A549 (cell line): ENCODE measurements around the gene PITX1. TPM values are rescaled to one million over a fixed set of nuclear protein-coding genes. Genes with fewer than 3 reads are reported as not detected.

Experiments
- ATAC-seq, 2 experiments: fragments of 200-7000 bp in 1 of 2; fragments of >200 bp in 1 of 2; cut with Nextera tagmentation in 1 of 2; cut with Tn5 transposase in 1 of 2; 3 replicates each; pipeline versions ENCODE4 v1.8.0 to v1.9.1; 2018 to 2020; ENCODE audit warnings: mild to moderate bottlenecking in 1 of 2, moderate library complexity in 1 of 2
- CTCF ChIA-PET: fragments of 300-600 bp; sonication (Branson Sonifier 250); formaldehyde crosslinking; extraction: SDS; loops from one replicate; lab custom pipeline; 2021; ENCODE audit warnings: antibody characterized with exemption, inconsistent platforms; lab: Yijun Ruan, JAX
- POLR2A ChIA-PET: fragments of 350-600 bp; formaldehyde crosslinking; extraction: SDS; loops from one replicate; lab custom pipeline; 2021; ENCODE audit warnings: antibody characterized with exemption, inconsistent platforms; lab: Yijun Ruan, JAX
- DNase-seq, 2 experiments: peaks; one replicate each; pipeline versions ENCODE4 v3.0.0 to v3.0.0-alpha.2; 2011 to 2016; ENCODE audit warnings: low read depth in 1 of 2, low spot score in 1 of 2
- FAIRE-seq: peaks from 2 replicates; lab custom pipeline; 2011; peaks lifted over from hg19 to GRCh38; lab: Jason Lieb, UNC
- H3K27ac ChIP-seq, 2 experiments: fragments of >200 bp; sonication (Bioruptor Twin); formaldehyde crosslinking; 3 replicates each; pipeline ENCODE4 v1.5.1; 2016 to 2017
- H3K4me1 ChIP-seq: fragments of >200 bp; sonication (Bioruptor Twin); formaldehyde crosslinking; 3 replicates; pipeline ENCODE4 v1.6.1; 2016
- H3K4me2 ChIP-seq: fragments of >200 bp; sonication (Bioruptor Twin); formaldehyde crosslinking; 3 replicates; pipeline ENCODE4 v1.6.1; 2016
- H3K4me3 ChIP-seq: fragments of >200 bp; sonication (Bioruptor Twin); formaldehyde crosslinking; 3 replicates; pipeline ENCODE4 v1.5.1; 2016
- H3K9me3 ChIP-seq: fragments of >200 bp; sonication (Bioruptor Twin); formaldehyde crosslinking; 3 replicates; pipeline ENCODE4 v1.6.1; 2016
- BHLHE40 ChIP-seq: IDR thresholded peaks from 2 replicates; pipeline ENCODE4 v1.6.1; 2012; ENCODE audit warnings: low read depth, low read length, inconsistent platforms
- CBX2 ChIP-seq: fragments of 200-600 bp; sonication (generic); IDR thresholded peaks from 2 replicates; pipeline ENCODE4 v1.6.1; 2016; ENCODE audit warnings: low read depth, mild to moderate bottlenecking, borderline replicate concordance
- CBX8 ChIP-seq: fragments of 200-600 bp; sonication (generic); IDR thresholded peaks from 2 replicates; pipeline ENCODE4 v1.6.1; 2016
- CHD4 ChIP-seq: fragments of 200-600 bp; sonication (generic); IDR thresholded peaks from 2 replicates; pipeline ENCODE4 v1.6.1; 2016; ENCODE audit warnings: antibody characterized with exemption, mild to moderate bottlenecking, borderline replicate concordance
- EHF ChIP-seq: fragments of 250-450 bp; sonication (Bioruptor Pico); IDR thresholded peaks from 2 replicates; pipeline ENCODE4 v1.5.0; 2020; ENCODE audit warnings: mild to moderate bottlenecking
- EHMT2 ChIP-seq: fragments of 200-600 bp; sonication (generic); IDR thresholded peaks from 2 replicates; pipeline ENCODE4 v1.6.1; 2016; ENCODE audit warnings: antibody characterized with exemption, low read depth, mild to moderate bottlenecking, moderate library complexity
- ELK1 ChIP-seq: fragments of 150-350 bp; IDR thresholded peaks from 2 replicates; pipeline ENCODE4 v1.6.1; 2014; ENCODE audit warnings: low read depth, mild to moderate bottlenecking, low read length
- EP300 ChIP-seq, 2 experiments: fragments of >200 bp; sonication (Bioruptor Twin); formaldehyde crosslinking; IDR thresholded peaks; 2 replicates in 1 of 2; 3 replicates in 1 of 2; pipeline ENCODE4 v1.6.1; 2016 to 2017
- HES2 ChIP-seq: fragments of >200 bp; sonication (Bioruptor Twin); formaldehyde crosslinking; IDR thresholded peaks from 2 replicates; pipeline ENCODE4 v1.6.1; 2016
- HOXB5 ChIP-seq: fragments of 250-450 bp; sonication (Bioruptor Pico); IDR thresholded peaks from 2 replicates; pipeline ENCODE4 v1.5.0; 2020; ENCODE audit warnings: mild to moderate bottlenecking, moderate library complexity
- JUNB ChIP-seq: fragments of >200 bp; sonication (Bioruptor Twin); formaldehyde crosslinking; IDR thresholded peaks from 2 replicates; pipeline ENCODE4 v1.6.1; 2016
- KDM1A ChIP-seq: fragments of 200-600 bp; sonication (generic); IDR thresholded peaks from 2 replicates; pipeline ENCODE4 v1.6.1; 2016; ENCODE audit warnings: low read depth, mild to moderate bottlenecking
- KDM5A ChIP-seq: fragments of 200-600 bp; sonication (generic); IDR thresholded peaks from 2 replicates; pipeline ENCODE4 v1.6.1; 2016; ENCODE audit warnings: antibody characterized with exemption, mild to moderate bottlenecking
- MAFK ChIP-seq: fragments of 450-650 bp; IDR thresholded peaks from 2 replicates; pipeline ENCODE4 v1.6.1; 2014; ENCODE audit not compliant: partially characterized antibody
- NPAS2 ChIP-seq: fragments of 250-450 bp; sonication (Bioruptor Pico); IDR thresholded peaks from 2 replicates; pipeline ENCODE4 v1.8.0; 2022; ENCODE audit warnings: mild to moderate bottlenecking, moderate library complexity, borderline replicate concordance
- NR3C1 ChIP-seq: fragments of >200 bp; sonication (Bioruptor Twin); formaldehyde crosslinking; IDR thresholded peaks from 3 replicates; pipeline ENCODE4 v1.6.1; 2017
- PBX3 ChIP-seq: IDR thresholded peaks from 2 replicates; pipeline ENCODE4 v1.6.1; 2012
- PHF8 ChIP-seq: fragments of 200-600 bp; sonication (generic); IDR thresholded peaks from 2 replicates; pipeline ENCODE4 v1.6.1; 2016; ENCODE audit warnings: low read depth, mild to moderate bottlenecking, antibody characterized with exemption, moderate library complexity, borderline replicate concordance
- POLR2A ChIP-seq: IDR thresholded peaks from 2 replicates; pipeline ENCODE4 v1.6.1; 2012; ENCODE audit warnings: mild to moderate bottlenecking, low read length
- SREBF2 ChIP-seq: fragments of 450-650 bp; IDR thresholded peaks from 2 replicates; pipeline ENCODE4 v1.6.1; 2014; ENCODE audit warnings: mild to moderate bottlenecking, moderate library complexity
- ZFP36 ChIP-seq: fragments of 450-650 bp; IDR thresholded peaks from 2 replicates; pipeline ENCODE4 v1.6.1; 2014; ENCODE audit warnings: borderline replicate concordance; ENCODE audit not compliant: partially characterized antibody
- ZSCAN20 ChIP-seq: fragments of 250-450 bp; sonication (Bioruptor Pico); IDR thresholded peaks from 2 replicates; pipeline ENCODE4 v1.8.0; 2022; ENCODE audit warnings: mild to moderate bottlenecking, moderate library complexity
- WGBS: methylation state at CpG from one replicate; pipeline ENCODE4 v1.1.6; 2017; ENCODE audit errors: missing lambda C conversion rate; 5-methylcytosine and 5-hydroxymethylcytosine counted together
- polyA plus RNA-seq, 4 experiments: library from polyadenylated mRNA; depleted of rRNA in 3 of 4; stranded (reverse); fragments of >200 nt; fragmentation: RNase III in 1 of 4; extraction: RNeasy Plus Mini Kit Qiagen cat#74134 plus additional on column Dnase treatment in 1 of 4; gene quantifications; 2 replicates in 3 of 4; 3 replicates in 1 of 4; pipeline ENCODE4 v1.2.3, GENCODE V29; 2011 to 2017

The PITX1 gene
- polyA plus RNA-seq, 2 of the 4 experiments (the other 2 are of a cell fraction), result 11.1 to 16.7 TPM

- ChIA-PET CTCF (interaction anchor here (2.2 kb wide), 1 partner anchor 31 kb away, joined by 6 read pairs; no protein-coding TSS in a partner anchor), POLR2A (no interaction called here)
- Histone ChIP-seq H3K9me3 (no peaks in the 10 kb centered on the region), H3K4me2 (no peak overlapping the region), H3K27ac (no peak overlapping the region), H3K4me3 (no peak overlapping the region), H3K4me1 (no peaks in the 10 kb centered on the region)
- DNase-seq (no peak), FAIRE-seq (no peak), ATAC-seq (no peak)
- TF ChIP-seq PHF8, result no peak
- TF ChIP-seq CHD4, result no peak
- TF ChIP-seq JUNB, result no peak
- WGBS, result 72% methylated on average over 8 of the region's 8 CpGs
Observed at GRCh38 chr5:135053989-135054388, 20.0 kb upstream of the PITX1 start.

GRCh38 chr5:135053278-135053677 lies 19.2 kb upstream of the PITX1 start:
- Histone ChIP-seq H3K4me1 (no peaks in the 10 kb centered on the region), H3K4me3 (no peak overlapping the region), H3K27ac (no peak overlapping the region), H3K4me2 (no peak overlapping the region), H3K9me3 (no peaks in the 10 kb centered on the region)
- DNase-seq (no peak), ATAC-seq (no peak), FAIRE-seq (no peak)
- WGBS, result 98% methylated on average over 2 of the region's 3 CpGs
- TF ChIP-seq CBX2 (no peak), POLR2A (no peak), EHF (CRISPR knock-in tag) (no peak), BHLHE40 (no peak)
- ChIA-PET CTCF (interaction anchor here (1.4 to 2.2 kb wide), 2 partner anchors 31 to 138 kb away, joined by 5 to 6 read pairs; no protein-coding TSS in a partner anchor), POLR2A (no interaction called here)

- H3K9me3 ChIP-seq, result no peaks in the 10 kb centered on the region
- POLR2A ChIA-PET, result no interaction called here
- 58% methylated on average over 3 of the region's 6 CpGs for WGBS
- no peak overlapping the region for H3K4me2 ChIP-seq
- ATAC-seq (no peak), DNase-seq (no peak), FAIRE-seq (no peak)
- H3K27ac ChIP-seq, result no peak overlapping the region
- CTCF ChIA-PET, result interaction anchor here (1.4 to 2.2 kb wide), 3 partner anchors 10 to 139 kb away, joined by 5 to 8 read pairs (median 6); no protein-coding TSS in a partner anchor
- H3K4me3 ChIP-seq, result no peak overlapping the region
- H3K4me1 ChIP-seq, result no peaks in the 10 kb centered on the region
- TF ChIP-seq ZSCAN20 (CRISPR knock-in tag) (no peak), KDM5A (no peak), EHMT2 (no peak), PBX3 (no peak), CBX8 (no peak), SREBF2 (no peak), NPAS2 (CRISPR knock-in tag) (no peak), PHF8 (no peak), ELK1 (no peak), NR3C1 (no peak), HOXB5 (CRISPR knock-in tag) (no peak), KDM1A (no peak), EP300 (IDR thresholded peaks at IDR 0.05) (no peak), MAFK (no peak), ZFP36 (no peak), BHLHE40 (no peak), HES2 (no peak)
Observed at GRCh38 chr5:135052511-135053145, 18.6 kb upstream of the PITX1 start.
